Activated T-cell treated with anti-CD3 and anti-CD28 coated beads for 48 hours (primary cell): Measurements from ENCODE around the gene DUSP14.
"Not testable (repeated sequence)": the region's sequence is repeated elsewhere in the genome, so short reads cannot be mapped to it uniquely, and the experiment has no call there.

ENCODE experiments used
- DNase-seq: peaks from one replicate; pipeline ENCODE4 v3.0.0-alpha.2; 2020; ENCODE audit warnings: low read depth

Gene DUSP14, protein sequence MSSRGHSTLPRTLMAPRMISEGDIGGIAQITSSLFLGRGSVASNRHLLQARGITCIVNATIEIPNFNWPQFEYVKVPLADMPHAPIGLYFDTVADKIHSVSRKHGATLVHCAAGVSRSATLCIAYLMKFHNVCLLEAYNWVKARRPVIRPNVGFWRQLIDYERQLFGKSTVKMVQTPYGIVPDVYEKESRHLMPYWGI

DNA sequence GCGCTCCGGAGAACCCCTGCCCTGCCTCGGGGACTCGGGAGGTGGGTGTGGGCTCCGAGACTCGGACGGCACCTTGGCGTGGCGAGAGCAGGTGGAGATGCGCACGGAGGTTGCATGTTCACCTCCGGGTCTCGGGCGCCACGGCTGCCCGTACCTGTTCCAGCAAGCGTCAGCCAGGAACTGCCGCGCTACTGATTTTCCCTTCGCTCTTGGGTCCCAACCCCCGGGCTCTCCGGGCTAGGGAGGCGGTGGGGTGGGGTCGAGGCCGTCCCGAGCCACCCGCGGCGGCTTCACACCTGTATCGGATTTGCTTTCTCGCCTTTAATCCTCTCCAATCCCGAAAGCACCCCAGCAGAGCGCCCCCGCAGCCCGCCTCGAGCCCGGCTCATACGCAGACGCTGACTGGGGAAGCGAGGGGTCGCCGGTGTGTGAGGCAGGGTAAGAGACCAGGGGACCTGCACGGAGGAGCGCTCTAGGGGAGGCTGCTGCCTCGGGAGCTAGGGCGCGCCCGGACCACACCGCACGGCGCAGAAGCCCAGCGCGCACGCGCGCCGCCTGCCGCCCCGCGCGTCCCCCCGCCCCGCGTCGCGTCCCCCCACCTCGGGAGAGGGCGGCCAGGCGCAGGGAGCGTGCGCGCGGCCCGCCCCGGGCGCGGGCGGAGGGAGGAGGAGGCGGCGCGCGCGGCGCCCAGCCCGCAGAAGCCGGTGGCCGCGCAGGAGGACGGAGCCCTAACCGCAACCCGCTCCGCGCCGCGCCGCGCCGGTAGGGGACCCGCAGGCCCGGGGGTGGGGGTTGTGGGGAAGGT, at the start of gene DUSP14:
Gene DUSP14, plus strand, starts transcription at position 695 of the 805 bp plus-strand sequence. CDS start 22,382 bp downstream, outside the sequence.
- DNase-seq, result peak; percentile 84

GRCh38 chr17:37440424-37440823, 49.3 kb upstream of the DUSP14 start:
- DNase-seq, result no peak

DNA sequence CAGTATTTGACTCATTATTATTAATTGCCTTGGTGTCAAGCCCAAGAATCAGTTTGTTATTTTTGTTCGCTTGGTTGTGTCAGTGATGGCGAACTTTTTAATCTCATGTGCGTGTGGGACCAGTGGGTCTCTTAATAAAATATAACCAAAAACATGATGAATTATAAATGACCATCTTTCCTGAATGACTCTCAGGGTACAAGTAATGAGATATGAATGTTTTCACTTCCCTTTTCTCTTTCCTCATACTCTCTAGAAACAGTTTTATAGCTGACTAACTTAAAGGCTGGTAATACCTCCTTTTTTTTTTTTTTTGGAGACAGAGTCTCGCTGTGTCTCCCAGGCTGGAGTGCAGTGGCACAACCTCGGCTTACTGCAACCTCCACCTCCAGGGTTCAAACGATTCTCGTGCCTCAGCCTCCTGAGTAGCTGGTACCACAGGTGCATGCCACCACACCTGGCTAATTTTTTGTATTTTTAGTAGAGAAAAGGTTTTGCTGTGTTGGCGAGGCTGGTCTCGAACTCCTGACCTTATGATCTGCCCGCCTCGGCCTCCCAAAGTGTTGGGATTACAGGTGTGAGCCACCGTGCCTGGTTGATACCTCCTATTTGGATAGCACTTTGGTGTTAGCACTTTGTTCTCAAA, 48.2 kb upstream of the DUSP14 start:
- DNase-seq, result not testable (repeated sequence)

DNA sequence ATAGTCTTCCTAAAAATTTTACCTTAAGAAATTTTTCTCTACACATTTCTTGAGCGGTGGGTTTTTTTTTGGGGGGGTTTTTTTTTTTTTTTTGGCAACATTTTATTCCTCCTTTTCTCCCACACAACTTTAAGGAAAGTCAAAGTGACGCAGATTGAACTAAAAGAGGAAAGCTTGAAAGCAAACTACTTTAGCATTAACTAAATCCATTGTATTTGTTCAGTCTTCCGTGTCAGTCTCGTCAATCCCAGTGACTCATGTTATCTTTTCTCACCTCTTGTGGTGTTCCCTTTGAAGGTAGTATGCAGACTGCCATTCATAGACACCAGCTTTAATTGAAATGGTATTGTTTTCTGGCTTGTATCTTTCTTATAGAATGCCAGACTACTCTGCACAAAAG, 43.7 kb upstream of the DUSP14 start:
- DNase-seq, result no peak

GRCh38 chr17:37447641-37448040, 42.0 kb upstream of the DUSP14 start:
- DNase-seq, result no peak

DNA sequence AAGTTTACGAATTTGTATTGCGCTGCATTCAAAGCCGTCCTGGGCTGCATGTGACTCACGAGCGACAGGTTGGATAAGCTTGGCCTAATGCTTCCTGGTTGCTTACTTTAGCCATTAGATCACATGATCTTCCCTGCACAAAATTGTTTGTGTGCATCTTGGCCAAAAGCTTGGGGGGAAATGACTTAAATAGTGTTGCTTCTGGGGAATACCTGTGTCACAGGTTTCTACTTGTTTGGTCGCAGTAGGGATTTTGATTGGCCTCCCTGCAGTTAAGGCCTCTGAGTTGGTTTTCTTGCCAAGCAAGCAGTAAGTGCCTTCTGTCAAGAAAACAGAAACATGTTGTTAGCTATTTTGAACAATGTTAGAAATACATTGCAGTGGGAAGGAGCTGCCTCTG, 39.6 kb upstream of the DUSP14 start:
- no peak for DNase-seq

GRCh38 chr17:37457801-37458200, 31.9 kb upstream of the DUSP14 start:
- not testable (repeated sequence) for DNase-seq

DNA sequence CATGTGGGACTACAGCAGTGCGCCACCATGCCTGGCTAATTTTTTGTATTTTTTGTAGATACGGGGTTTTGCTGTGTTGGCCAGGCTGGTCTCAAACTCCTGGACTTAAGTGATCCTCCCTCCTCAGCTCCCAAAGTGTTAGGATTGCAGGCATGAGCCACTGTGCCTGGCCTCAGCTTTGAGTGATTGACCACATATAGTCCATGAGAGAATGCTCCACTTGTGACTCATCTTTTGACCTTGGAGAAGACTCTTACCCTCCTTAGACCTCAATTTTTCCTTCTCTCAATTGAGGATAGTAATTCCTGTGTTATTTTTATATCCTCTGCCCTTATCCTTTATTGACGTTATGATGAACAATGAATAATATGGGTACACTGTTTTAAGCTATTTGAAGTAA, 30.9 kb upstream of the DUSP14 start:
- no peak for DNase-seq

DNA sequence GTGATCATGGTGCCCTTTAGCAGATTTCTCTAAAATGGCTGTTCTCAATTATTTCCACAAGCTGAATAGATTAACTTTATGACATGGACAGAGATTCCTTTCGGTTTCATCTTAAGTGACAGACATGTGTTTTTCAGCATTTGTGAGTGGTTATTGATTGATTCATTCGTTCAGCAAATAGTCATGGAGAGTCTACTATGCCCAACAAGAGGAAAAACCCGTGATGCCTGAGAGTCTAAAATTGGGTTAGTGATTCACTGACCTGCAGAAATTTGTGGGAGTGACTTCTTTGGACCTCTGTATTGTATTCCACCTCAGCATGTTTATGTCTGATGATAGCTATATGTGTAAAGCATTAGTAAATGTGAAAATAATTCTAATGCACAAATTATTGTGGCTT, 28.0 kb upstream of the DUSP14 start:
- DNase-seq, result no peak

GRCh38 chr17:37462492-37462891, 27.2 kb upstream of the DUSP14 start:
- no peak for DNase-seq

- no peak for DNase-seq
These were observed 26.7 kb upstream of the DUSP14 start for GRCh38 chr17:37463039-37463438.

GRCh38 chr17:37465069-37465616, 24.5 kb upstream of the DUSP14 start:
- DNase-seq, result no peak

DNA sequence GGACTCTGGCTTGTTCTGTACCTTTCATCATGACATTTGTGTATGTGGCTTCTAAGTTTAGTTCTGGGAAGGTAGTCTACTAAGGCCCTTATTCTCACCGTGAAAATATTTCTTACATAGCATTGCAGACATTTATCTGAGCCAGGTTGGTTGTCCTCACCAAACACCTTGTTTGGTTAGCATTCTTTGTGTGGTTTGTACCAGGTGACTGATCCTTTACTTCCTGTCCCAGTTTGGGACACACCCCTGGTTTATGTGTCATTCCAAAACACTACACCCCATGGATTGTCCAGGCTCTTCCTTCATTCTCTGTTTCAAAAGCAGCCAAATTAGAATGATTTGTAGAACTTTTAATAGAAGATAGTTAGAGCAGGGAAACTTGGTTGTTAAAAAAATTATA, 23.2 kb upstream of the DUSP14 start:
- DNase-seq, result no peak

DNA sequence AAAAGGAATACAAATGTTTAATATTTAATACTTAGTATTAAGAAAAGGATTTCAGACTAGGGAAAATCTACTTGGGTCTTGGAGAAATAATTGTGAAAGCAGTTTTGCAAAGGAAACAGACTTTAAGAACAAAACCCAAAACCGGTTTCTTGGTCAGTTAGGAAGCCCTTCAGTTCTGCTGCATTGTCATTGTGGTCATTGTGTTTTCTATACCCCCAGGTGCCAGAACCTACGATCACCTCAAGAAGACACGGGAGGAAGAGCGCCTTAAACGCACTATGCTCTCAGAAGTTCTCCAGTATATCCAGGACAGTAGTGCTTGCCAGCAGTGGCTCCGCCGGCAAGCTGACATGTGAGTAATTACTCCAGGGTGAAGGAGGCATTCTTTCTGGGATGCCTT, 19.5 kb upstream of the DUSP14 start:
- DNase-seq, result no peak

GRCh38 chr17:37475731-37476420, 13.8 kb upstream of the DUSP14 start:
- DNase-seq, result no peak

DNA sequence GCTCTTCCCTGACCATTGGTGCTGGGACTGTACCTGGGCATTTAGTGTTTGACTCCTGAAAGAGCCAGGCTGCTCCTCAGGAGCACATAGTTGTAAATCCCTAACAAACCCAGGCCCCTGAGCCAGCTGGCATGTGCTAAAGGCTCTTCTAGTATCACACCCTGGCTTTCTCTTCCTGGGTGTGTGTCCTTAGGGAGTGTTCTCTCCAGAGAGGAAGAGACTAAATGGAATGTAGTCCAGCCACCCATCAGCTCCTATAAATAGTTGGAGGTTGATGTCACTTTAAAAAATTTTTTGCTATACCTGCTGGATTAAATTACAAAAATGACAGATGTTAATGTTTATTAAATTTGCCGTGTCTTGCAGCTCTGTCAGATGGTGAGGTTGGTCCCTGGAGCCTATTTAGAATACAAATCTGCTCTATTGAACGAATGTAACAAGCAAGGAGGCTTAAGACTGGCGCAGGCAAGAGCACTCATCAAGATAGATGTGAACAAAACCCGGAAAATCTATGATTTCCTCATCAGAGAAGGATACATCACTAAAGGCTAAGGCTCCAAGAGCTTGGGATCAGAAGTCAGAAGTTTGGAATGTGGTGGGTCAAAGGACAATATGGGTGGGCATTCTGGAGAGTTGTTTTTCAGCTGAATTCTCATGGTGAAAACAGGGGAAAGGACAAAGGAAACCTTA, 13.1 kb upstream of the DUSP14 start:
- no peak for DNase-seq

- no peak for DNase-seq
These were observed 11.5 kb upstream of the DUSP14 start for GRCh38 chr17:37478187-37478586.

DNA sequence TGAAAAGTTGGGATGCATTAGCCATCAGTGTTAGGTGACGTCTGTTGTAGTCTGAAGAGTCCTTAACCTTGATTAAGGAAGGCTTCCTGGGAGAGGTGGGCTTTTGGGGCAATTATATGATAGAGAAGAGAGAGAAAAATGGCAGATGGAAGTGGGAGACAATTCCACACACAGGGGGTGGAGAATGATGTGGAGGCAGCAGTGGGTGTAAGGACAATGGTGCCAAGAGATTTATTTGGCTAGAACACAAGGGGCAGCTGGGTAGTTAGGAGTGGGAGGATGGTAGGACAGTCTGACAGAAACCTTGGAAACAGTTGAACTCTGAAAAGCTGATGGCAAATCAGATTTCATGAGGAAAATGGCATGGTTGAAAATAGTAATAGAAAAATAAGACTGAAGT, 10.7 kb upstream of the DUSP14 start:
- DNase-seq, result no peak

GRCh38 chr17:37480427-37480826, 9.3 kb upstream of the DUSP14 start:
- DNase-seq, result no peak

DNA sequence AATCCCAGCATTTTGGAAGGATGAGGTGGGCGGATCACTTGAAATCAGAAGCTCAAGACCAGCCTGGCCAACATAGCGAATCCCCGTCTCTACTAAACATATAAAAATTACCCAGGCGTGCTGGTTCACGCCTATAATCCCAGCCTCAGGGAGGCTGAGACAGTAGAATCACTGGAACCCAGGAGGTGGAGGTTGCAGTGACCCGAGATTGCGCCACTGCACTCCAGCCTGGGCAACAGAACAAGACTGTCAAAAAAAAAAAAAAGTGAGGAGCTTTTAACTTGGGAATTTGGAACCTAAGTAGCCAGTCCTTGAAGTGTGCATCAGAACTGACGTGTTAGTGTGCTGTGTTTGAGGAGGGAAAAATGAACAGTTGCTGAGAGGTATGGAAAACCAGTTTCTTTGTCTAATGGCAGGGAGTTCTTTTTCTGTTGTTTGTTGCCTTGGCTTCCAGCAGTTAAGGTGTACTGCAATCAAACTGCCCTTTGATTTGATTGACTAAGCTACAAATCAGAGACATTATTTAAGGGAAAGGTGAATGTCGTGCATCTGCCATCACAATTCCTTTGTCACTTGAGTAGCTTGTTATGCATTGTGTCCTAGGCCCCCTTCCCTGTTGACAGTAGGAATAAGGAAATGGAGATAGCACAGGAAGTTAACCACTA, 8.6 kb upstream of the DUSP14 start:
- no peak for DNase-seq
